ENCODE results near the gene CTIF. TPM values are rescaled to one million over a fixed set of nuclear protein-coding genes. Genes with fewer than 3 reads are reported as not detected.
"Not testable (repeated sequence)": the region's sequence is repeated elsewhere in the genome, so short reads cannot be mapped to it uniquely, and the experiment has no call there.

CTIF gene
- total and polyA plus RNA-seq, 2 donors (not counting 1 experiment from before 2014, with no cell fraction given), result 27.2 to 28.1 TPM

GRCh38 chr18:48869591-48869990, 330.8 kb downstream of the CTIF start:
- Histone ChIP-seq H2AFZ (ENCODE audit: low read length) (no peak overlapping the region), H3K9me3 (ENCODE audit: control insufficient read depth, insufficient read depth, low read depth, low read length) (no peaks in the 10 kb centered on the region), H3K36me3 (ENCODE audit: control insufficient read depth, insufficient read depth, low read length) (no peaks in the 10 kb centered on the region), H3K79me2 (ENCODE audit: control insufficient read depth, insufficient read depth, low read length) (no peaks in the 10 kb centered on the region), H4K20me1 (ENCODE audit: control insufficient read depth, extremely low read depth, insufficient read depth, low read length) (no peaks in the 10 kb centered on the region), H3K9ac (ENCODE audit: insufficient read depth, low read length) (no peak overlapping the region), H3K4me3 (replicated peaks in 1 of 4; ENCODE audit: control extremely low read depth in 1 of 4, insufficient read depth in 1 of 4, low read depth in 3 of 4, low read length in 4 of 4) (no peak overlapping the region), H3K4me1 (ENCODE audit: control insufficient read depth, extremely low read depth, insufficient read depth, low read length) (peaks cover 6% of the 10 kb centered on the region), H3K27ac (ENCODE audit: insufficient read depth, low read length) (no peak overlapping the region), H3K27me3 (ENCODE audit: control insufficient read depth, insufficient read depth, low read length) (no peaks in the 10 kb centered on the region), H3K4me2 (ENCODE audit: extremely low read depth, insufficient read depth, low read length) (no peak overlapping the region)
- no peak for DNase-seq (ENCODE audit: low read depth in 2 of 2)
- no peak for TF ChIP-seq EZH2 (IDR thresholded peaks at IDR 0.05; ENCODE audit: low read length, missing control alignments)
- TF ChIP-seq CTCF (conservative IDR thresholded peaks at IDR 0.05 in 1 of 2, IDR thresholded peaks at IDR 0.05 in 1 of 2; ENCODE audit: low read depth in 1 of 2, low read length in 2 of 2), result no peak

- H3K27me3 ChIP-seq (ENCODE audit: control insufficient read depth, insufficient read depth, low read length); H3K4me2 ChIP-seq (ENCODE audit: extremely low read depth, insufficient read depth, low read length); H3K4me1 ChIP-seq (ENCODE audit: control insufficient read depth, extremely low read depth, insufficient read depth, low read length); H3K36me3 ChIP-seq (ENCODE audit: control insufficient read depth, insufficient read depth, low read length); H4K20me1 ChIP-seq (ENCODE audit: control insufficient read depth, extremely low read depth, insufficient read depth, low read length); H3K9me3 ChIP-seq (ENCODE audit: control insufficient read depth, insufficient read depth, low read depth, low read length); DNase-seq (ENCODE audit: low read depth in 2 of 2); H3K27ac ChIP-seq (ENCODE audit: insufficient read depth, low read length); H3K79me2 ChIP-seq (ENCODE audit: control insufficient read depth, insufficient read depth, low read length); H3K4me3 ChIP-seq (replicated peaks in 1 of 4; ENCODE audit: control extremely low read depth in 1 of 4, insufficient read depth in 1 of 4, low read depth in 3 of 4, low read length in 4 of 4); H2AFZ ChIP-seq (ENCODE audit: low read length); H3K9ac ChIP-seq (ENCODE audit: insufficient read depth, low read length): not testable (repeated sequence)
Measured at GRCh38 chr18:48870926-48871325, 332.1 kb downstream of the CTIF start.

GRCh38 chr18:48871391-48872166, 332.7 kb downstream of the CTIF start:
- TF ChIP-seq CTCF (conservative IDR thresholded peaks at IDR 0.05 in 1 of 2, IDR thresholded peaks at IDR 0.05 in 1 of 2; ENCODE audit: low read depth in 1 of 2, low read length in 2 of 2), result no peak
- TF ChIP-seq EZH2 (IDR thresholded peaks at IDR 0.05; ENCODE audit: low read length, missing control alignments), result no peak
- H3K9ac ChIP-seq (ENCODE audit: insufficient read depth, low read length), result no peak overlapping the region
- peaks cover 6% of the 10 kb centered on the region for H3K4me1 ChIP-seq (ENCODE audit: control insufficient read depth, extremely low read depth, insufficient read depth, low read length)
- no peak overlapping the region for H3K4me2 ChIP-seq (ENCODE audit: extremely low read depth, insufficient read depth, low read length)
- no peaks in the 10 kb centered on the region for H3K79me2 ChIP-seq (ENCODE audit: control insufficient read depth, insufficient read depth, low read length)
- H3K27ac ChIP-seq (ENCODE audit: insufficient read depth, low read length), result no peak overlapping the region
- no peaks in the 10 kb centered on the region for H4K20me1 ChIP-seq (ENCODE audit: control insufficient read depth, extremely low read depth, insufficient read depth, low read length)
- H2AFZ ChIP-seq (ENCODE audit: low read length), result no peak overlapping the region
- no peak overlapping the region for H3K4me3 ChIP-seq (replicated peaks in 1 of 4; ENCODE audit: control extremely low read depth in 1 of 4, insufficient read depth in 1 of 4, low read depth in 3 of 4, low read length in 4 of 4)
- H3K36me3 ChIP-seq (ENCODE audit: control insufficient read depth, insufficient read depth, low read length), result no peaks in the 10 kb centered on the region
- DNase-seq (ENCODE audit: low read depth in 2 of 2), result no peak
- H3K9me3 ChIP-seq (ENCODE audit: control insufficient read depth, insufficient read depth, low read depth, low read length), result no peaks in the 10 kb centered on the region
- no peaks in the 10 kb centered on the region for H3K27me3 ChIP-seq (ENCODE audit: control insufficient read depth, insufficient read depth, low read length)
